OCI-LY1 (cell line): ENCODE results near the gene ZNF692.

ENCODE experiments used
- H2AFZ ChIP-seq: fragments of 200-600 bp; sonication (generic), shearing (Covaris generic); 2 replicates; pipeline ENCODE4 v1.6.0; 2014; ENCODE audit warnings: antibody characterized with exemption, mild to moderate bottlenecking, low read length
- H3F3A ChIP-seq: fragments of 200-600 bp; sonication (generic), shearing (Covaris generic); 2 replicates; pipeline ENCODE4 v1.6.0; 2014; ENCODE audit warnings: mild to moderate bottlenecking, antibody characterized with exemption, low read length, moderate library complexity; ENCODE audit not compliant: insufficient read depth
- H3K27ac ChIP-seq: fragments of 200-600 bp; sonication (generic); 2 replicates; pipeline ENCODE4 v1.5.1; 2014; ENCODE audit warnings: low read length, mixed run types, mild to moderate bottlenecking, low read depth; ENCODE audit not compliant: poor library complexity, severe bottlenecking
- H3K27me3 ChIP-seq: fragments of 200-600 bp; sonication (generic); 2 replicates; pipeline ENCODE4 v1.6.0; 2014; ENCODE audit warnings: antibody characterized with exemption, mild to moderate bottlenecking, low read length, moderate library complexity; ENCODE audit not compliant: insufficient read depth
- H3K36me3 ChIP-seq: fragments of 200-600 bp; sonication (generic); 2 replicates; pipeline ENCODE4 v1.6.1; 2014; ENCODE audit warnings: mild to moderate bottlenecking, antibody characterized with exemption, low read length, moderate library complexity, mixed read lengths; ENCODE audit not compliant: insufficient read depth
- H3K4me1 ChIP-seq: fragments of 200-600 bp; sonication (generic); 2 replicates; pipeline ENCODE4 v1.5.1; 2014; ENCODE audit warnings: mild to moderate bottlenecking, low read length, moderate library complexity; ENCODE audit not compliant: insufficient read depth, severe bottlenecking
- H3K4me2 ChIP-seq: fragments of 200-600 bp; sonication (generic), shearing (Covaris generic); 2 replicates; pipeline ENCODE4 v1.6.1; 2014; ENCODE audit warnings: low read length
- H3K4me3 ChIP-seq: fragments of 200-600 bp; sonication (generic); 2 replicates; pipeline ENCODE4 v1.5.1; 2014; ENCODE audit warnings: low read length, low read depth, mild to moderate bottlenecking, mixed read lengths; ENCODE audit not compliant: poor library complexity, severe bottlenecking
- H3K79me2 ChIP-seq: fragments of 200-600 bp; shearing (Covaris generic); 2 replicates; pipeline ENCODE4 v1.6.1; 2016; ENCODE audit warnings: mixed run types, low read length, mixed read lengths; ENCODE audit not compliant: insufficient read depth
- H3K9ac ChIP-seq: fragments of 200-600 bp; sonication (generic), shearing (Covaris generic); 2 replicates; pipeline ENCODE4 v1.6.1; 2014; ENCODE audit warnings: mild to moderate bottlenecking, low read length, mixed read lengths
- H3K9me2 ChIP-seq: fragments of 200-600 bp; sonication (generic), shearing (Covaris generic); 2 replicates; pipeline ENCODE4 v1.6.1; 2014; ENCODE audit warnings: low read depth, mild to moderate bottlenecking, low read length, mixed read lengths
- H3K9me3 ChIP-seq: fragments of 200-600 bp; shearing (Covaris generic); 2 replicates; pipeline ENCODE4 v1.6.1; 2014; ENCODE audit warnings: low read length, mixed read lengths
- H4K20me1 ChIP-seq: fragments of 200-600 bp; sonication (generic), shearing (Covaris generic); 2 replicates; pipeline ENCODE4 v1.6.0; 2016; ENCODE audit warnings: mild to moderate bottlenecking, low read length; ENCODE audit not compliant: insufficient read depth
- CTCF ChIP-seq: fragments of 200-600 bp; sonication (generic), shearing (Covaris generic); IDR thresholded peaks from 2 replicates; pipeline ENCODE4 v1.5.1; 2017; ENCODE audit warnings: mild to moderate bottlenecking, antibody characterized with exemption, low read length, moderate library complexity, mixed read lengths
- EZH2 ChIP-seq: fragments of 200-600 bp; sonication (generic), shearing (Covaris generic); IDR thresholded peaks from 2 replicates; pipeline ENCODE4 v1.8.0; 2017; ENCODE audit warnings: borderline replicate concordance, mixed run types, mild to moderate bottlenecking, antibody characterized with exemption, low read length, moderate library complexity, mixed read lengths

The ZNF692 gene

GRCh38 chr1:248828845-248829244 is 30.0 kb downstream of the ZNF692 start:
- Histone ChIP-seq H4K20me1 (no peaks in the 10 kb centered on the region), H2AFZ (no peak overlapping the region), H3K27me3 (no peaks in the 10 kb centered on the region), H3K36me3 (peaks cover 1% of the 10 kb centered on the region; the same call in 1 of the 2 replicates), H3K9ac (no peak overlapping the region), H3K9me3 (no peaks in the 10 kb centered on the region), H3K27ac (no peak overlapping the region), H3K4me2 (no peak overlapping the region), H3K4me1 (peaks cover 24% of the 10 kb centered on the region), H3F3A (no peaks in the 10 kb centered on the region), H3K9me2 (no peaks in the 10 kb centered on the region), H3K4me3 (no peak overlapping the region), H3K79me2 (no peaks in the 10 kb centered on the region)
- TF ChIP-seq EZH2 (no peak), CTCF (no peak)

- no peaks in the 10 kb centered on the region for H3K9me2 ChIP-seq
- H3K27ac ChIP-seq: peak within 1 kb of the TSS; percentile 92
- H3F3A ChIP-seq: no peaks in the 10 kb centered on the region
- H3K79me2 ChIP-seq: no peaks in the 10 kb centered on the region
- H3K9me3 ChIP-seq: no peaks in the 10 kb centered on the region
- peak within 1 kb of the TSS; percentile 77 for H3K4me3 ChIP-seq
- peaks cover 46% of the 10 kb centered on the region for H3K4me1 ChIP-seq
- H3K4me2 ChIP-seq: peak within 1 kb of the TSS; percentile 76
- peaks cover 14% of the 10 kb centered on the region; the same call in 1 of the 2 replicates for H3K36me3 ChIP-seq
- H4K20me1 ChIP-seq: no peaks in the 10 kb centered on the region
- no peaks in the 10 kb centered on the region for H3K27me3 ChIP-seq
- H2AFZ ChIP-seq: peak within 1 kb of the TSS; percentile 90
- H3K9ac ChIP-seq: peak within 1 kb of the TSS; percentile 88
- TF ChIP-seq CTCF (peak; percentile 94), EZH2 (no peak)
Measured at GRCh38 chr1:248825909-248826760, 32.8 kb downstream of the ZNF692 start, which contains the start of gene SH3BP5L. Gene SH3BP5L (minus strand): TSS chr1:248825915. CDS start chr1:248824935, 980 bp downstream.

GRCh38 chr1:248825573-248825908 is 33.3 kb downstream of the ZNF692 start:
- TF ChIP-seq EZH2 (no peak), CTCF (no peak)
- Histone ChIP-seq H3K4me3 (peak overlapping the region; percentile 77), H3K36me3 (peaks cover 20% of the 10 kb centered on the region; the same call in 1 of the 2 replicates), H3K4me1 (peaks cover 46% of the 10 kb centered on the region), H3K9me2 (no peaks in the 10 kb centered on the region), H3K9me3 (no peaks in the 10 kb centered on the region), H3K4me2 (peak overlapping the region; percentile 76), H3K27ac (peak overlapping the region; percentile 24), H2AFZ (peak overlapping the region; percentile 90), H3F3A (no peaks in the 10 kb centered on the region), H3K79me2 (no peaks in the 10 kb centered on the region), H4K20me1 (no peaks in the 10 kb centered on the region), H3K27me3 (no peaks in the 10 kb centered on the region), H3K9ac (peak overlapping the region; percentile 88)
